ENCODE data around the gene GABRR2.

Gene GABRR2

GRCh38 chr6:89258912-89259311 is 56.2 kb downstream of the GABRR2 start:
- Histone ChIP-seq H3K4me2 (ENCODE audit: low read length) (no peak overlapping the region), H2AFZ (no peak overlapping the region), H3K27ac (no peak overlapping the region), H3K9ac (no peak overlapping the region), H3K79me2 (no peaks in the 10 kb centered on the region), H3K27me3 (ENCODE audit: control insufficient read depth, insufficient read depth, low read length) (no peaks in the 10 kb centered on the region), H3K4me3 (ENCODE audit: low read depth, low read length) (no peak overlapping the region), H3K4me1 (no peaks in the 10 kb centered on the region), H3K9me3 (ENCODE audit: control insufficient read depth, low read length) (no peaks in the 10 kb centered on the region), H3K36me3 (ENCODE audit: control insufficient read depth, insufficient read depth, low read length) (no peaks in the 10 kb centered on the region)
- TF ChIP-seq, protein P1, sequence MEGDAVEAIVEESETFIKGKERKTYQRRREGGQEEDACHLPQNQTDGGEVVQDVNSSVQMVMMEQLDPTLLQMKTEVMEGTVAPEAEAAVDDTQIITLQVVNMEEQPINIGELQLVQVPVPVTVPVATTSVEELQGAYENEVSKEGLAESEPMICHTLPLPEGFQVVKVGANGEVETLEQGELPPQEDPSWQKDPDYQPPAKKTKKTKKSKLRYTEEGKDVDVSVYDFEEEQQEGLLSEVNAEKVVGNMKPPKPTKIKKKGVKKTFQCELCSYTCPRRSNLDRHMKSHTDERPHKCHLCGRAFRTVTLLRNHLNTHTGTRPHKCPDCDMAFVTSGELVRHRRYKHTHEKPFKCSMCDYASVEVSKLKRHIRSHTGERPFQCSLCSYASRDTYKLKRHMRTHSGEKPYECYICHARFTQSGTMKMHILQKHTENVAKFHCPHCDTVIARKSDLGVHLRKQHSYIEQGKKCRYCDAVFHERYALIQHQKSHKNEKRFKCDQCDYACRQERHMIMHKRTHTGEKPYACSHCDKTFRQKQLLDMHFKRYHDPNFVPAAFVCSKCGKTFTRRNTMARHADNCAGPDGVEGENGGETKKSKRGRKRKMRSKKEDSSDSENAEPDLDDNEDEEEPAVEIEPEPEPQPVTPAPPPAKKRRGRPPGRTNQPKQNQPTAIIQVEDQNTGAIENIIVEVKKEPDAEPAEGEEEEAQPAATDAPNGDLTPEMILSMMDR (IDR thresholded peaks at IDR 0.05) = no peak

DNA sequence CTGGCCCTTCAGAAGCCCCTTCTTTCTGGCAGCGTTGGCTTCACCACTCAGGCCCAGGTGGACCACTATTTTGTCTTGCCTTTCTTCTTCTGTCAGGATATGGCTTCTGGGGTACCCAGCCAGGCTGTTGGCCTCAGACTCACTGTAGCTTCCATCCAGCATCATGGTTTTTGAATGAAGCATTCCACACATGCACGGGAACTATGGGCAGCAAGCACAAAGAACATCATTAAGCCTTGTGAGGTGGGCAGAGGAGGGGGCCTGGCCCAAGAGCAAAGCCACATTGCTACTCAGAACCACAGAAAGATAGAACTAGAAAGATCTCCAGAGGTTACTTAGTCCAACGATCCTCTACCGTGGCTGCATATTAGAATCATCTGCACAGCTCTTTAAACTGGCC is 57.3 kb downstream of the GABRR2 start:
- Histone ChIP-seq H3K4me1 (no peaks in the 10 kb centered on the region), H3K9ac (no peak overlapping the region), H3K36me3 (ENCODE audit: control insufficient read depth, insufficient read depth, low read length) (no peaks in the 10 kb centered on the region), H3K79me2 (no peaks in the 10 kb centered on the region), H3K27ac (no peak overlapping the region), H3K4me2 (ENCODE audit: low read length) (no peak overlapping the region), H2AFZ (no peak overlapping the region), H3K27me3 (ENCODE audit: control insufficient read depth, insufficient read depth, low read length) (no peaks in the 10 kb centered on the region), H3K9me3 (ENCODE audit: control insufficient read depth, low read length) (no peaks in the 10 kb centered on the region), H3K4me3 (ENCODE audit: low read depth, low read length) (no peak overlapping the region)
- TF ChIP-seq, protein P1 (IDR thresholded peaks at IDR 0.05) = no peak

GRCh38 chr6:89257346-89257745 is 57.8 kb downstream of the GABRR2 start:
- no peaks in the 10 kb centered on the region for H3K36me3 ChIP-seq (ENCODE audit: control insufficient read depth, insufficient read depth, low read length)
- TF ChIP-seq, protein P1 (IDR thresholded peaks at IDR 0.05) = no peak
- H3K4me3 ChIP-seq (ENCODE audit: low read depth, low read length) = no peak overlapping the region
- no peak overlapping the region for H3K27ac ChIP-seq
- no peak overlapping the region for H3K4me2 ChIP-seq (ENCODE audit: low read length)
- H3K27me3 ChIP-seq (ENCODE audit: control insufficient read depth, insufficient read depth, low read length) = no peaks in the 10 kb centered on the region
- no peak overlapping the region for H3K9ac ChIP-seq
- no peaks in the 10 kb centered on the region for H3K9me3 ChIP-seq (ENCODE audit: control insufficient read depth, low read length)
- H3K79me2 ChIP-seq = no peaks in the 10 kb centered on the region
- H3K4me1 ChIP-seq = no peaks in the 10 kb centered on the region
- H2AFZ ChIP-seq = no peak overlapping the region

GRCh38 chr6:89255417-89255816 is 59.7 kb downstream of the GABRR2 start:
- no peak overlapping the region for H3K9ac ChIP-seq
- H3K79me2 ChIP-seq = no peaks in the 10 kb centered on the region
- TF ChIP-seq, protein P1 (IDR thresholded peaks at IDR 0.05) = no peak

GRCh38 chr6:89254569-89254968 is 60.5 kb downstream of the GABRR2 start:
- Histone ChIP-seq H3K79me2 (no peaks in the 10 kb centered on the region), H3K27ac (no peak overlapping the region), H3K4me2 (ENCODE audit: low read length) (no peak overlapping the region), H2AFZ (no peak overlapping the region), H3K9me3 (ENCODE audit: control insufficient read depth, low read length) (no peaks in the 10 kb centered on the region), H3K9ac (no peak overlapping the region), H3K4me3 (ENCODE audit: low read depth, low read length) (no peak overlapping the region), H3K27me3 (ENCODE audit: control insufficient read depth, insufficient read depth, low read length) (no peaks in the 10 kb centered on the region), H3K4me1 (no peaks in the 10 kb centered on the region), H3K36me3 (ENCODE audit: control insufficient read depth, insufficient read depth, low read length) (no peaks in the 10 kb centered on the region)
- TF ChIP-seq, protein P1 (IDR thresholded peaks at IDR 0.05) = no peak

More at GRCh38 chr6:89255417-89255816, 59.7 kb downstream of the GABRR2 start:
- Histone ChIP-seq H3K27me3 (ENCODE audit: control insufficient read depth, insufficient read depth, low read length) (no peaks in the 10 kb centered on the region), H3K36me3 (ENCODE audit: control insufficient read depth, insufficient read depth, low read length) (no peaks in the 10 kb centered on the region), H3K4me2 (ENCODE audit: low read length) (no peak overlapping the region), H2AFZ (no peak overlapping the region), H3K27ac (no peak overlapping the region), H3K4me1 (no peaks in the 10 kb centered on the region), H3K9me3 (ENCODE audit: control insufficient read depth, low read length) (no peaks in the 10 kb centered on the region), H3K4me3 (ENCODE audit: low read depth, low read length) (no peak overlapping the region)

Data from parathyroid adenoma (tissue), 2 donors.